ENCODE measurements around the gene HMGXB3. TPM values are rescaled to one million over a fixed set of nuclear protein-coding genes. Genes with fewer than 3 reads are reported as not detected.

HMGXB3 gene, protein sequence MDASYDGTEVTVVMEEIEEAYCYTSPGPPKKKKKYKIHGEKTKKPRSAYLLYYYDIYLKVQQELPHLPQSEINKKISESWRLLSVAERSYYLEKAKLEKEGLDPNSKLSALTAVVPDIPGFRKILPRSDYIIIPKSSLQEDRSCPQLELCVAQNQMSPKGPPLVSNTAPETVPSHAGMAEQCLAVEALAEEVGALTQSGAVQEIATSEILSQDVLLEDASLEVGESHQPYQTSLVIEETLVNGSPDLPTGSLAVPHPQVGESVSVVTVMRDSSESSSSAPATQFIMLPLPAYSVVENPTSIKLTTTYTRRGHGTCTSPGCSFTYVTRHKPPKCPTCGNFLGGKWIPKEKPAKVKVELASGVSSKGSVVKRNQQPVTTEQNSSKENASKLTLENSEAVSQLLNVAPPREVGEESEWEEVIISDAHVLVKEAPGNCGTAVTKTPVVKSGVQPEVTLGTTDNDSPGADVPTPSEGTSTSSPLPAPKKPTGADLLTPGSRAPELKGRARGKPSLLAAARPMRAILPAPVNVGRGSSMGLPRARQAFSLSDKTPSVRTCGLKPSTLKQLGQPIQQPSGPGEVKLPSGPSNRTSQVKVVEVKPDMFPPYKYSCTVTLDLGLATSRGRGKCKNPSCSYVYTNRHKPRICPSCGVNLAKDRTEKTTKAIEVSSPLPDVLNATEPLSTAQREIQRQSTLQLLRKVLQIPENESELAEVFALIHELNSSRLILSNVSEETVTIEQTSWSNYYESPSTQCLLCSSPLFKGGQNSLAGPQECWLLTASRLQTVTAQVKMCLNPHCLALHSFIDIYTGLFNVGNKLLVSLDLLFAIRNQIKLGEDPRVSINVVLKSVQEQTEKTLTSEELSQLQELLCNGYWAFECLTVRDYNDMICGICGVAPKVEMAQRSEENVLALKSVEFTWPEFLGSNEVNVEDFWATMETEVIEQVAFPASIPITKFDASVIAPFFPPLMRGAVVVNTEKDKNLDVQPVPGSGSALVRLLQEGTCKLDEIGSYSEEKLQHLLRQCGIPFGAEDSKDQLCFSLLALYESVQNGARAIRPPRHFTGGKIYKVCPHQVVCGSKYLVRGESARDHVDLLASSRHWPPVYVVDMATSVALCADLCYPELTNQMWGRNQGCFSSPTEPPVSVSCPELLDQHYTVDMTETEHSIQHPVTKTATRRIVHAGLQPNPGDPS (N-terminal part only)
- polyA plus RNA-seq (ENCODE audit: insufficient read length in 3 of 3): 10 to 100 TPM; 28.8 to 51.4 (median 45.2) TPM
- long read RNA-seq, donor 1: 0 reads
- long read RNA-seq, donor 2, full-length matches to known transcripts: 2 of 17 reads
- long read RNA-seq, donor 2, partial matches to known transcripts: 15 of 17 reads
- long read RNA-seq, donor 2, other reads (novel, unspliced or antisense): 0 of 17 reads
- long read RNA-seq, donor 3, partial matches to known transcripts: 9 of 9 reads
- long read RNA-seq, donor 3, other reads (novel, unspliced or antisense): 0 of 9 reads
- long read RNA-seq, donor 4: 0 reads
- long read RNA-seq, donor 5: 0 reads
- long read RNA-seq, donor 6, partial matches to known transcripts: 6 of 6 reads
- long read RNA-seq, donor 6, other reads (novel, unspliced or antisense): 0 of 6 reads
- long read RNA-seq, donor 7, full-length matches to known transcripts: 1 of 9 reads
- long read RNA-seq, donor 7, partial matches to known transcripts: 8 of 9 reads
- long read RNA-seq, donor 7, other reads (novel, unspliced or antisense): 0 of 9 reads
- long read RNA-seq, donor 8, partial matches to known transcripts: 6 of 6 reads
- long read RNA-seq, donor 8, other reads (novel, unspliced or antisense): 0 of 6 reads
- long read RNA-seq, donor 9, full-length matches to known transcripts: 1 of 6 reads
- long read RNA-seq, donor 9, partial matches to known transcripts: 5 of 6 reads
- long read RNA-seq, donor 9, other reads (novel, unspliced or antisense): 0 of 6 reads
- long read RNA-seq, donor 10, full-length matches to known transcripts: 1 of 15 reads
- long read RNA-seq, donor 10, partial matches to known transcripts: 14 of 15 reads
- long read RNA-seq, donor 10, other reads (novel, unspliced or antisense): 0 of 15 reads
- long read RNA-seq, donor 11, partial matches to known transcripts: 7 of 7 reads
- long read RNA-seq, donor 11, other reads (novel, unspliced or antisense): 0 of 7 reads
- long read RNA-seq, donor 12, full-length matches to known transcripts: 1 of 9 reads
- long read RNA-seq, donor 12, partial matches to known transcripts: 8 of 9 reads
- long read RNA-seq, donor 12, other reads (novel, unspliced or antisense): 0 of 9 reads
- long read RNA-seq, donor 13, full-length matches to known transcripts: 1 of 1 reads
- long read RNA-seq, donor 13, partial matches to known transcripts: 0 of 1 reads
- long read RNA-seq, donor 13, other reads (novel, unspliced or antisense): 0 of 1 reads
- long read RNA-seq, donor 14, full-length matches to known transcripts: 3 of 13 reads
- long read RNA-seq, donor 14, partial matches to known transcripts: 10 of 13 reads
- long read RNA-seq, donor 14, other reads (novel, unspliced or antisense): 0 of 13 reads
- long read RNA-seq, donor 15, full-length matches to known transcripts: 3 of 8 reads
- long read RNA-seq, donor 15, partial matches to known transcripts: 5 of 8 reads
- long read RNA-seq, donor 15, other reads (novel, unspliced or antisense): 0 of 8 reads
- long read RNA-seq, donor 16, partial matches to known transcripts: 21 of 21 reads
- long read RNA-seq, donor 16, other reads (novel, unspliced or antisense): 0 of 21 reads

DNA sequence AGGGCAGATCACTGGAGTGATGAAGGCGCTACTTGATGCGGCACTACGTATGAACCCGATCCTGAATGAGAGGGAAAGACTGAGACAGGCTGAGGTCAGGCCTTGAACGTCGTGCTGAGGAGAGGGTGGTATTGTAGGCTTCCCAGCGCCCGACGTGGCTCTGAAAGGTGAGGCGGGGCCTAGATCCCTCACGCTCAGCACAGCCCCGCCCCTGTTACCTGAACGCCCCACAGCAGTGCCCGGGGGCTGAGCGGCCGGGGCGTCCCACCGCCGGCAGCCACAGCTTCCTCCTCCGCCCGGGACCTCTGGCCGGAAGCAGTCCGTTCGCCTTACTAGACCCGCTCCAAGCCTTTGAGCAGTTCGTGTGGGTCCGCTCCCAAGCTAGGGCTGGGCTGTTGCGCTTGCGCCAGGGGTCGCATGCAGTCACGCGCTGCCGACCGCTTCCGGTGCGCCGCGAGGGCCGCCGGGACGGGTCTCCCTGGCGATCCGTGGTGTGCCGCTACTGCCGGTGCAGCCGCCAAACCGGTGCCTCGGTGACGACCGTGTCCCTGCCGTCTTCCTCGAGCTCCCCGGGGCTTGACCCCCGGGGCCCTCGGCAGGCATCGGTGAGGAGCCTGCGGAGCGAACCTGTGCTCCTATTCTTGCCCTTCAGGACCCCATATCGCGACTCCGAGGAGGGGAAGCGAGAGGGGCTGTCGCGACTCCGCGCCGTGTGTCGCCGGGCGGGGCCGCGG lies at the start of gene HMGXB3, which contains the start of gene TIGD6:
TSS of gene HMGXB3 (plus strand) at position 484 of the 734 bp plus-strand sequence. CDS start 4,114 bp downstream, outside the sequence.
TSS of gene TIGD6 (minus strand) at position 399 of the 734 bp plus-strand sequence. CDS start 4,306 bp downstream, outside the sequence.
- peak; percentile 94 for DNase-seq

DNA sequence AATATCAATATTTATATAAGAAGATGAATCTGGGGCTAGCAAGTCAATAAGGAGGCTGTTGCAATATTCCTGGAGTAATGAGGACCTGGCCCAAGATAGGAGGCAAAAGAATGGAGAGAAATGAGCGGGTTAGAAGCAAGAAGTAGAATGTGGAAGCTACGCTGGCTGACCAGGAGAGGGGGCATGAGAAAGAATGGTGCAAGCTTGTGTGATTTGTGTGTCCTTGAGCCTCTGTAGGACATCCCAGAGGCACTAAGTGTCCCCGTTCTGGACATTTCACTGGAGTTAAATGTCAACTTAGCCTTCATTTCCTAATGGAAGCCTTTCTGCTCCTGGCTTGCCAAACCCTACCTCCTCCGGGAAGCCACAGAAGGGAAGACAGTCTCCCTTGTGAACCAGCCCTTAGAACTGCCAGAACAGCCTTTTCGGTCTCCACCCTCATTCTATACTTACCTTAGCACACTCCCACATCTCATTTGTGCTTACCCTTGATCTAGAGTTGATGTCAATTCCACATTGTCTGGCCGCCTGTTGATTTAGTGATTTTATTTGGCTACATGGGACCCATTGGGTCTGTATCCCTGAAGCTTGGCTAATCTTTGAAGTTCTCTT lies 49.3 kb upstream of the HMGXB3 start:
- no peak for DNase-seq

DNA sequence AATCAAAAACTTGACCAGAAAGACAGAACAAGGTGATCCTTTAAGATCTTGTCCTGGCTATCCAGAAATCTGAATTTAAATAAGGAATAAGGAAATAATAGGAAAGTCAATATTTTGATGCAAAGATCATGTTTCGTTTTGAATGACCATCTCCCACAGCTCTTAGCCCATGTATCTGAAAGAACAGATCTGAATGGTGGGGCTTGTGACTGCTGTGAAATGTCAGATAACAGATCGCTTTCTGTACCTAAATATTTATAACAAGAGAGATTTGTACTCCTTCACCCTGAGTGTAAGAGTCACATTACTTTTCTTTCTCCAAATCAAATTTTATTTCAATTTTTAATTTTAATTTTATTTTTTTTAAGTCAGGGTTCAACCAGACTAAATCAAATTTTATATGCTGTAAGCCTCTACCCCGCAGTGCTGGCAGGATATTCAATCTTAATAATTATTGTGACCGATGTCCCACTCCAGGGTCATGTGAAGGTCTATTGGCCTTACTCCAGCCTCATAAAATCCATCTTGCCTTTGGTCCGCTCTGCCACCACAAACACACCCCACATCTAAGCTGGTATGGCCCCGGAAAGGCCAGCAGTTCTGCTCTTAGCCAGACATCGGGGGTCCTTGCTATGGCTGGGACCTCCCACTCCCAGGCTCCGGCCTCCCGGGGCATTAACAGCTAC lies 47.0 kb upstream of the HMGXB3 start:
- DNase-seq: no peak

DNA sequence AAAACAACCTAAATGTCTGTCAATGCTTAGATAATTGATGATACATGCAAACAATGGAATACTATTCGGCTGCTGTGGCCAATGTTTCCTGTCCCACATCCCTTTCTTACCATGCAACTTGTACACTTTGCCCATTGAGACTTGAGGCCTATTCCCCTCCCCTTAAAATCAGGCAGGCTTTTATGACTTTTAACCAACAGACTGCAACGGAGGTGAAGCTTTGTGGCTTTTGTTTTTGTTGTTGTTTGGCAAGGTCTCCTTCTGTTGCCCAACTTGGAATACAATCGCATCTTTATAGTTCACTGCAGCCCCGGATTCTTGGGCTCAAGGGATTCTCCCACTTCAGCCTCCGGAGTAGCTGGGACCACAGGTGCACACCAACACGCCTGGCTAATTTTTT lies 45.7 kb upstream of the HMGXB3 start:
- DNase-seq: no peak

DNA sequence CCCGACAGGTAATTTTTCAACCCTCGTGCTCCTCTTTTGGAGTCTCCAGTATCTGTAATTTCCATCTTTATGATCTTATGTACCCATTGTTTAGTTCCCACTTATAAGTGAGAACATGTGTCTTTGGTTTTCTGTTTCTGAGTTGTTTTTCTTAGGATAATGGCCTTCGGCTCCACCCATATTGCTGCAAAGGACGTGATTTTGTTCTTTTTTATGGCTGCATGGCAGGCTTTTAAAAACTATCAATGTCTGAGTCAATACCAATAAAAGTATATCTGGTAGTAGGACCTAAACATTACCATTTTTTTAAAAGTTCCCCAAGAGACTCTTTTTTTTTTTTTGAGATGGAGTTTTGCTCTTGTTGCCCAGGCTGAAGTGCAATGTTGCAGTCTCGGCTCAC lies 43.9 kb upstream of the HMGXB3 start:
- no peak for DNase-seq

DNA sequence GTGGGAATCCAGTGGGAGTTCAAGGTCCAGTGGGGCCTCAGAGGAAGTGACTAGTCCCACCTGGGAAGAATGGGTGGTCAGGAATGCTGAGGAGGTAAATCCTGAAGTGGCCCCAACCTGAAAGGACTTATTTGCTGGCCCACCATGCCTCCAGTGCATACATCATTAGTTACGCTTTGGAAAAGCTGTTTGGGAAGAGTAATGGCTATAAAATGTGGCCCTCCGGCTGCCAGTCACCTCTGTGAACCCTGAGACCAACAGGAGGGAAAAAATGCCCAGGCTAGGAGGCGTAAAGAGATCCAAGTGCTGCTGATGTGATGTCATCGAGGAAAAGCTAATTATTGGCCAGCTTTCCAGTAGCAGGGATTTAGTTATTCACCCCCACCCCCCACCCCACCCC lies 42.7 kb upstream of the HMGXB3 start:
- DNase-seq: peak; percentile 64

DNA sequence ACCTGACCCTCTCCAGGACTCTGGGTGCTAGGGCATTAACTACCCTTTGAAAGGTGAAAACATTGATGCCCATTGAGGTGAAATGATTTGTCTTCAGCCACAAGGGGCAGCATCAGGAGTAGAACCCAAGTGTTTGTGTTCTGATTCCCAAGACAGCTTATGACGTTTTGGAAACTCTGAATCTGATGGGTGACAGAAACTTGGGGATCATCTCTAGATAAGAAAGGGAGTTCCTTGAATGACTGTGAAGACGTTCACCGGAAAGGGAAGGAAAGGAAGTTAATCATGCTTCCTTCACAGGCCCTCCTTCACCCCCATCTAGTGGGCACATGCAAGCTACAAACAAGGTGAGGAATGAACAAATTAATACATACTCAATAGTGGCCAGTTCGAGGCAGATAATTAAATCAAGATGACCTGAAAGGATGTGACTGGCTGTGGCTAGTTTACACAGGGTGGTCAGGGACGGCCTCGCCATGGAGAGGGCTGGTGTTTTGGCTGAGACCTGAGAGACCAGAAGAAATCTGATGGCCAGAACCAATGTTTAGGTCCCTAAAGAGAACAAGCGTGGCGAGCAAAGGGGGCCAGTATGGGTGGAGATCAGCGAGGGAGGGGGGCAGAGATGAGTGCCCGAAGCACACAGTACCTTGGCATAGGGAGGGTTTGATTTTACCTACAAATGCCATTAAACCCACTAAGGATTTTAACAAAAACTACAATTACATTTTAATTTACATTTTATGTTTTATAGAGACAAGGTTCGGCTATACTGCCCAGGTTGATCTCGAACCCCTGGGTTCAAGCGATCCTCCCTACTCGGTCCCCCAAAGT lies 40.9 kb upstream of the HMGXB3 start:
- no peak for DNase-seq

DNA sequence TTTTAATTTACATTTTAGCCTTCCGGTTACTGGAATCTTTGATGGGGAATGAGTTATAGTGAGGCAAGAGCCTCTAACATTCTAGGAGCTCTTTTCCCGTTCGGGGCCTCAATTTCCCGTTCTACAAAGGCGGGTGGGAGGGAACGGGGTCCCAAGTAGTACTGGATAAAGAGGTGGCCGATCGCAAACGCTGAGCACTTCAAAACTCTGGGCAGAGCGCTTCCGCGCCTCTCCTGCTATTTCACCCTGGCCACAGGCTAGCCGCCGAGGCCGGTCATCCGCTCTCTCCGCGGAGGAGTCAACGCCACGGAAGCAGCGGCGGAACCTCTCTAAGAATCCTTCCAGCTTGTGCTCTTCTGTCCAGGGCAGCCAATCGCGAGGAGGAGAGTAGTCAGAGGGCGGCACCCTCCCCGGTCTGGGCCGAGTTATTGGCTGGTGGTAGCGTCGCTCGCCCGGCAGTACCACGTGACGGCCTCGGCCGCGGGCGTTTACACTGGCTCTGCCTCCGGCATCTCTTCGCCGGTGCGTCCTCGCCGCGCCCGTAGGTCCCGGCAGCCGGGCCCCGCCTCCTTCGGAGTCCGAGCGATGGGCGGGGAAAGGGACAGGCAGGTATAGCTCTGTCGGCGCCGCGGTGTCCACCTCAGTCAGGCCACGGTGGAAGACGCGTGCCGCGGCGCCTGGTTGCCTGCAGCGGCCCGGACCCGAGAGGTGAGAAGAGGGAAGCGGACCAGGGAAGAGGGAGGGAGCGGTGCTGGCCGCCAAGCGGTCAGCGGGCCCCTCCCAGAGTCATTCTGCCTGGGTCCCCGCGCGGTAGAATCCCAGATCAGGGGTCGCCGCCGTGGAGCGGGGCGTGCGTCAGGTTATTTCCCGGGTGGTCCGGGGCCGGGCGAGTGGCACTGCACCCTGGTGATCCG lies 40.0 kb upstream of the HMGXB3 start, which contains the start of gene SLC26A2:
TSS of gene SLC26A2 (plus strand) at position 487 of the 914 bp plus-strand sequence. CDS start 16,895 bp downstream, outside the sequence.
- DNase-seq: peak; percentile 96

DNA sequence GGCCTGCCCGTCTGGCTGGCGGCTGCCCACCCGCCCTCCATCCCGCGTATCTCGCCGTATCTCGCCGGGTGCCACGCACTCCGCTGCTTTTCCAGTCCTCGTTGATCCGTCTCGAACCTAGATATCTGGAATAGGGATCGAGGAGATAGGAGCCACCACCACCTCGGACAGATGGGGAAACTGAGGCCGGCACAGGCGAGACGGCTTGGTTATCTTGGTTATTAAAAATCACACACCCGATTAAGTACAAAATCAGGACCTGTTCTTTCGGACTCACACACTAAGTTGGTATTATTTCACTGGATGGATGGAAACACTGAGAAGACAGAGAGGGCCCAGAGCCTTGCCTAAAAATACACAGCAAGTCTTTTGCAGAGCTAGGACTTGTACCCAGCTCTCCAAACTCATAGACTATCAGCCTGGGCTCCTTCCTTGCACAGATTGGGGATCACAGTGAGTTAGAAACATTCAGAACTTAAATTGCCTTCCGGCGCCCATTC lies 39.3 kb upstream of the HMGXB3 start:
- DNase-seq: no peak

DNA sequence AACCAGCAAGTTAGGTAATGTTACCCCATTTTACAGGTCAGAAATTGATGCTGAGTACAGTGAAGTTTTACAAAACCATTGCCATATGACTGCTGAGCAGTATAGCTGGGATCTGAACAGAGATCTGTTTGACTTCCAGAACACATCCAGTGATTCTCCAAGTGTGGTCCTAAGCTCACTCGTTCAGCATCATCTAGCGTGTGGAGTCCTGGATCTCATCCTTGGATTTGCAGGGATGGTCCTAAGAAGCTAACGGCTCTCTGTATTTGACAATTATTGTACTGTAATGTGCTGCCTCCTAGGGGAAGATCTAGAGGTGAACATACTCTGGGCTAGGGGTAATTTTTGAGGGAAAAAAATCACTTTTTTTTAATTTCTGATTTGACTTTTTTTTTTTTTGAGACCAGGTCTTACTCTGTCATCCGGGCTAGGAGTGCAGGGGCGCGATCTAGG lies 38.6 kb upstream of the HMGXB3 start:
- peak; percentile 24 for DNase-seq

DNA sequence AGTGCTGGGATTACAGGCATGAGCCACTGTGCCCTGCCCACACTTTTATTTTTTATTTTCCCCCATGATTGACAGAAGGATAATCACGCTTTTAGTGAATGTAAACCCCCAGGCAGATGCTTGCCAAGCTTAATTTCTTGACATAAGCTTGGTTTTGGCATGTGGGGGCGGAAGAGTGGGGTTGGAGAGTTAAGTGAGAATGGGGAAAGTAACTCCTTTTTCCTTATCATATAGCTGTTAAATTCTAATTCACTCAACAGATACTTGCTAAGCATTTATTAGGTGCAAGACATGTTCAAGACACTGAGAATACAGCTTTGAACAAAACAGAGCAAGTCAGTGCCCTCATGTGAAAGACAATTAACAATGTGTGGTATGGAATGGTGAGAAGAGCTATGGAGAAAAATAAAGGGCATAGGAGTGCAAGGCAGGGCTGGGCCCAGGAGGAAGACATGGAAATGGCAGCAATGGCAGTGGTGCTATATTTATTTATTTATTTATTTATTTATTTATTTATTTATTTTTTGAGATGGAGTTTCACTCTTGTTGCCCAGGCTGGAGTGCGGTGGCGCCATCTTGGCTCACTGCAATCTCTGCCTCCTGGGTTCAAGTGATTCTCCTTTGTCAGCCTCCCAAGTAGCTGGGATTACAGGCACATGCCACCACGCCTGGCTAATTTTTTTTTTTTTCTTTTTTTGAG lies 37.8 kb upstream of the HMGXB3 start:
- DNase-seq: no peak

DNA sequence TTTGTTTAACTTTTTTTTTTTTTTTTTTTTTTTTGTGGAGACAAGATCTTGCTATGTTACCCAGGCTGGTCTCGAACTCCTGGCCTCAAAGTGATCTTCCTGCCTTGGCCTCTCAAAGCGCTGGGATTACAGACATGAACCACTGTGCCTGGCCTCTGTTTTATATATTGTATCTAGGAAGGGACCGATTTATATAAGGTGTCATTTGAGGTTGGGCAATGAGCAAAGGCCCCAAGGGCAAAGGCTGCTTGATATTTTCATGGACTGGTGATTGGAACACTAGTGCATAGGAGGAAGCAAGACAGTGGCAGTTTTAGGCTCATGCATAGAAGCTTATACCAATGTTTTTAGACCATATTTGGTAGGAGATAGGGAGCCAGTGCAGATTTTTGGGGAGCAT lies 36.8 kb upstream of the HMGXB3 start:
- no peak for DNase-seq

DNA sequence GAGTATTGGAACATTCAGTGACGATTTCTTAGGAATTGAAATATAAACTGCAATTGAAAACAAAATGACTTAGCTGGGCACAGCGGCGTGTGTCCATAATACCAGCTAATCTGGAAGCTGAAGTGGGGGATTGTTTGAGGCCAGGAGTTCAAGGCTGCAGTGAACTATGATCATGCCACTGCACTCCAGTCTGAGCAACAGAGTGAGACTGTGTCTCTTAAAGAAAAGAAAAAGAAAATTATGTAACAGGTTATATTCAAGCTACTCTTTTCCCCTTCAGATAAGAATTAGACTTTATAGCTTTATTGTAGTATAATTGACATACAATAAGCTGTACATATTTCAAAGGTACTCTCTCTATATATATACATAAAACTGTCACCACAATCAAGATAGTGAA lies 33.6 kb upstream of the HMGXB3 start:
- DNase-seq: no peak
